Measurements from ENCODE around the gene TRIM15. TPM values are rescaled to one million over a fixed set of nuclear protein-coding genes. Genes with fewer than 3 reads are reported as not detected.

Gene TRIM15
- total RNA-seq, 4 donors from 2014 or later = not detected

DNA sequence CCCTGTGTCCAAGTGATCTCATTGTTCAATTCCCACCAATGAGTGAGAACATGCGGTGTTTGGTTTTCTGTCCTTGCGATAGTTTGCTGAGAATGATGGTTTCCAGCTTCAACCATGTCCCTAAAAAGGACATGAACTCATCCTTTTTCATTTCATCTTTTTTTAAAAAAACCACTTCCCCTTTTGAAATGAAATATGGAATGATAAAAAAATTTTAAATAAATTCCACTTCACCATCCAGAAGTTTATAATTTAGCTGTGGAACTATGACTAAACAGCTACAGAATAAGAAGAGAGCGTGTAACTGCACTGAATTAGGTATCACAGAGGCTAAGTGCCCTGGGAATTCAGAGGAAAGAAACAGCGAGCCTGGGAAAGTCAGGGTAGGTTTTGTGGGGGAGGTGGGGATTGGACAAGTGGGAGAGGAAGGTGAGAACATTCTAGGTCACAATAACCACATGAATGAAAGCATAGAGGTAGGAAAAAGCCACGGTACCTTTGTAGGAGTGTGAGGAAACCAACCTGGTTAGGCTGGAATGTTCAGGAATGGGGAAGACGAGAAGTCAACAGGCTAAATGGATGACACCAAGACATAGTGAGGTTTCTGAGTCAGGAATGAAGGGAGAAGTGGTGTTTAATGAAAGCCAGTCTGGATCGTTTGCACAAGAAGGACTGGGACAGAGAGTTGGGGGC is 13.3 kb upstream of the TRIM15 start:
- TF ChIP-seq, protein P1, sequence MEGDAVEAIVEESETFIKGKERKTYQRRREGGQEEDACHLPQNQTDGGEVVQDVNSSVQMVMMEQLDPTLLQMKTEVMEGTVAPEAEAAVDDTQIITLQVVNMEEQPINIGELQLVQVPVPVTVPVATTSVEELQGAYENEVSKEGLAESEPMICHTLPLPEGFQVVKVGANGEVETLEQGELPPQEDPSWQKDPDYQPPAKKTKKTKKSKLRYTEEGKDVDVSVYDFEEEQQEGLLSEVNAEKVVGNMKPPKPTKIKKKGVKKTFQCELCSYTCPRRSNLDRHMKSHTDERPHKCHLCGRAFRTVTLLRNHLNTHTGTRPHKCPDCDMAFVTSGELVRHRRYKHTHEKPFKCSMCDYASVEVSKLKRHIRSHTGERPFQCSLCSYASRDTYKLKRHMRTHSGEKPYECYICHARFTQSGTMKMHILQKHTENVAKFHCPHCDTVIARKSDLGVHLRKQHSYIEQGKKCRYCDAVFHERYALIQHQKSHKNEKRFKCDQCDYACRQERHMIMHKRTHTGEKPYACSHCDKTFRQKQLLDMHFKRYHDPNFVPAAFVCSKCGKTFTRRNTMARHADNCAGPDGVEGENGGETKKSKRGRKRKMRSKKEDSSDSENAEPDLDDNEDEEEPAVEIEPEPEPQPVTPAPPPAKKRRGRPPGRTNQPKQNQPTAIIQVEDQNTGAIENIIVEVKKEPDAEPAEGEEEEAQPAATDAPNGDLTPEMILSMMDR (IDR thresholded peaks at IDR 0.05; ENCODE audit: low read depth) = no peak

DNA sequence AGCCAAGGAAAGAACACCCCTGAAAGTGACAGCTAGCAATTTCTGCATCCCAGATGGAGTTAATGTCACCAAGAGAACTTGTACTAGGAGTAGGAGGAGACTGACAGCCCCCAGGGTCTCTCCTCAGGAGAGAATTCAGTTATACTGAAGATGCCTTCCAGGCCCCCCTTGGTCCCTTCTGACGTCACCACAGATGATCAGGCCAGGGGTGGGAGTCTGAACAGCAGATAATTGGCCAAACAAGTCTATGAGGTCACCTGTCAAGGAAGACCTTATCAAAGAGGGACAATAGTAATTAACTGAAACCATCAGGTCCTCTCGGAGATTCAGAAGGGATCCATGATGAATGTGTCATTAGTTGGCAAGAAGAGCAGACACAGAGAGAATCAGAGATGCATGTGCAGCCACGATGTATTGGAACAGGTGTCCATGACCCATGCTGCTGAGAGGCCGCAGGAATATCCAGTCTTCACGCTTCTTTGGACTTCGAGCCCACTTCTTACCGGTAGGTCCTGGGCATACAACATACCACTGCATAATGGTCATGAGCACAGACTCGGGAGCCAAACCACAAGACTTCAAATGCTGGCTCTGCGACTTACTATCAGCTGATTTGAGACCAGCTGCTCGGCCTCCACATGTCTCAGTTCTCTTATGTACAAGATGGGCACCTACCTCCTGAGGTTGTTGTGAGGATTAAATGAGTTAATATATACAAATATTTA is 12.5 kb upstream of the TRIM15 start:
- TF ChIP-seq, protein P1 (IDR thresholded peaks at IDR 0.05; ENCODE audit: low read depth) = no peak

DNA sequence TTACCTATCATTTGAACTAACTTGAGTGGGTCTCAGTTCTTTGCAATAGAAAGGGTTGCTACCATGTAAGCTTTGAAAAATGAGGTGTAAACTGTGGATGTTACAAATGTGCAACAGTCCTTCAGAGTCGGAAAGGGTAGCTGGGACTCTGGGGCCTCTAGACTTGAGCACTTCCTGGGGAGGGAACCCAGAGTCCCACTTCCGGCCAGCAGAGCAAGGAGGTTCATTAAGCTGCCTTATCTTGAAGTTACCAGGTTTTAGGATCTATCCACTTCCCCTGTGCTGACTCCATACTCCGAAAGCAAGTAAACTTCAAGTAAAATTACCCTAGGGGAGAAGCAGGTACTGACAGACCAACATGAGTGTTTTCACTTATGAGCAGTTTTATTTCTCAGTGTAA is 11.8 kb upstream of the TRIM15 start:
- TF ChIP-seq, protein P1 (IDR thresholded peaks at IDR 0.05; ENCODE audit: low read depth) = no peak

DNA sequence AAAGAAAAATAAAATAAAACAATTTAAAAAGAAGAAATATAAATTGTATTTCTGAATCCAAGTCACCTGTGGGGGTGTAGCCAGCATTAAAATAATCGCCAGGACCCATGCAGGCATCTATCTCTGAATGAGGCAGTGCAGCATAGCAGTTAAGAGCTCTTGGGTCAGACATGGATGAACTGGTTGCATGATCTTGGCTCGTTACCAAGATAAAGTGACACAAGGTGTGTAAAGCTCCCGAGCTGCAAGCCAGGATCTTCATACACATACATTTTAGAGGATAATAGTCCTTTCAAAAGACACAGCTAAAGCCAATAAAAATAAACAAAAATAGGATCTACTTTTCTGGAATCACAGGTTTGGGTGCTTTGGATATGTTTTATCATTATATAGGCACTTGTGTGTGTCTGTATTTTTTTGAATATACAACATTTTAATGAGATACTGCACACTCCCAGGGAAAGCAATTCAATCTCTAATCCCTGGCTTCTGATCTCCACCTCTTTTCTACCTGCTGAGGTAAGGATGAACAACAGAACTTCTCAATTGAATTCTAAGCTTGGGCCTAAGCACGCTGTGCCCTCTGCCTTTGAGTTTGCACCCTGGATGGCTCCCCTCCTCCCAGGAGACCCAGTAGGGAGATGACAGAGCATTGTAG is 11.2 kb upstream of the TRIM15 start:
- TF ChIP-seq, protein P1 (IDR thresholded peaks at IDR 0.05; ENCODE audit: low read depth) = no peak

DNA sequence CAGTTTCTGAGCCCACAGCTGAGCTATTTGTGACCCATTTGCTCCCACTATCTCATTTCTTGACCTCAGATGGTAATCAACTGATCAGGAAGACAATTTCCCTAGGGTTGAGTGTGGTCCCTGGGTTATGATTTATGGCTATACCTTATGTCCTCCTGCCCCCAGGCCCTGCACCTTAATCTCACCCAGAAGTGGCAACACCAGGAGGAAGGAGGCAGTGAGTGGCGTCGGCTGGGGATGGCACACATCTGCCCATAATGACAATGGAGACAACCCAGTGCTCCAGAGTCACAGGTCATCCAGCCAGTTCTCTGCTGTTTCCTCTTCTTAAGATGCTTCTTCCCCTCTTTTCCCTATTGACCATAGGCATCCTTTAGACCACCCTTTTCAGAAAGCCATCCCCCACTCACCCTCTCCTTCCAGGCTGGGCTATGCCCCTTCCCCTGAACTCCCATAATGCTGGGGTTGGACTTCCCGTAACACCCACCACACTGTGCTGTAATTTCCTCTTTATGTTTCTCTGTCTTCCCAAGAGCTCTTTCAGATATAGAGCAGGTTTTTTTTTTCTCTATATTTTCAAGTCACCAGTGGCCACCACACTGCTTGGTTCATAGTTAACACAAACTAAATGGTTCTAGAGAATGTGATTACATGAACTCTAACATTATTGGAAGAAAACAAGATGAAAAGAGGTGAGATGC is 10.3 kb upstream of the TRIM15 start:
- TF ChIP-seq, protein P1 (IDR thresholded peaks at IDR 0.05; ENCODE audit: low read depth) = no peak

DNA sequence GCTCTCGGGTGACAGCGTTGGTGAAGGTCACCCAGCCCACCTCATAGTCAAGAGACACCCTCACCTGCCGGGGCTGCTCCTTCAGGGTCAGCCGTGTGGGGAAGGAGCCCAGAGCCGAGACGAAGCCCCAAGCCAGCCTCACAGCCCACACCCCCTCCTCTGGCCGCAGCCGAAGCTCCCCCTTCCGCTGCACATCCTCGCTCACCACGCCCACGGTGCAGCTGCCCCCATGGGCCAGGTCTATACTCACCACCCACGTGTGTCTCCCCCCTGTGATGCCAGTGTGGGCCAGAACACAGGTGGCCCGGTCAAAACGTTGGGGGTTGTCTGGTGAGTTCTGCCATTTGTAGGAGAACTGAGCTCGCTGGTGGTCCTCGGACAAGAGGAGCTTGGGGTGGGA is 9.3 kb upstream of the TRIM15 start:
- TF ChIP-seq, protein P1 (IDR thresholded peaks at IDR 0.05; ENCODE audit: low read depth) = no peak

Measured in subcutaneous adipose tissue (tissue), 4 donors.